Right lobe of liver (tissue), 4 donors: ENCODE results near the gene KTN1.

ENCODE experiments used
- POLR2A ChIP-seq: fragments of 450-650 bp; IDR thresholded peaks from one replicate; pipeline ENCODE4 v1.6.1; 2017; ENCODE audit warnings: antibody characterized with exemption, mild to moderate bottlenecking
- TF ChIP-seq, protein P1 (sequence below), 4 donors: fragments of 200-600 bp in 3 of 4; fragments of 450-650 bp in 1 of 4; IDR thresholded peaks; one replicate each; pipeline versions ENCODE4 v1.5.1 to v1.8.0; 2016 to 2022; ENCODE audit warnings: antibody characterized with exemption in 4 of 4, mild to moderate bottlenecking in 2 of 4
- donor health status: DM: no; HTN: no; CAD: no.
- donor health status: DM: no; HTN: no; CAD: no.
- donor health status: DM: no; HTN: yes; CAD: no.

DNA sequence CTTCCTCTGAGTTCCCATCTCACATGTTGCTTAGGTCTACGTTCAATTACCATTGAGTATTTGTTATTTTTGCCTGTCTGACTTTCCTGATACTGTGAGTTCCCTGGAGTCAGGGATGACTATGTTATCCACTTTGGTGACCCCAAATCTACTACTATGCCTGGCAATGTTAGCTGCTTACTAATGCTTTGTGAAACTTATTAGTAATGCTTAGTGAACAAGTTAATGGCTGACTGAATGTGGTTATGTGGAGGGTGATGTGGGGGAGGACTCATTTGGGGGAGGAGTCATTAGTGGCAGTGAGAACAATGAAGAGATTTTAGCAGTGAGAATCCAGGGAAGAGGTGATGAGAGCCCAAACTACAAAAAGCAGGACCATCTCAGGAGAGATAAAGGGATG is 121.6 kb downstream of the KTN1 start:
- TF ChIP-seq, protein P1, sequence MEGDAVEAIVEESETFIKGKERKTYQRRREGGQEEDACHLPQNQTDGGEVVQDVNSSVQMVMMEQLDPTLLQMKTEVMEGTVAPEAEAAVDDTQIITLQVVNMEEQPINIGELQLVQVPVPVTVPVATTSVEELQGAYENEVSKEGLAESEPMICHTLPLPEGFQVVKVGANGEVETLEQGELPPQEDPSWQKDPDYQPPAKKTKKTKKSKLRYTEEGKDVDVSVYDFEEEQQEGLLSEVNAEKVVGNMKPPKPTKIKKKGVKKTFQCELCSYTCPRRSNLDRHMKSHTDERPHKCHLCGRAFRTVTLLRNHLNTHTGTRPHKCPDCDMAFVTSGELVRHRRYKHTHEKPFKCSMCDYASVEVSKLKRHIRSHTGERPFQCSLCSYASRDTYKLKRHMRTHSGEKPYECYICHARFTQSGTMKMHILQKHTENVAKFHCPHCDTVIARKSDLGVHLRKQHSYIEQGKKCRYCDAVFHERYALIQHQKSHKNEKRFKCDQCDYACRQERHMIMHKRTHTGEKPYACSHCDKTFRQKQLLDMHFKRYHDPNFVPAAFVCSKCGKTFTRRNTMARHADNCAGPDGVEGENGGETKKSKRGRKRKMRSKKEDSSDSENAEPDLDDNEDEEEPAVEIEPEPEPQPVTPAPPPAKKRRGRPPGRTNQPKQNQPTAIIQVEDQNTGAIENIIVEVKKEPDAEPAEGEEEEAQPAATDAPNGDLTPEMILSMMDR (IDR thresholded peaks at IDR 0.05): no peak
- no peak for TF ChIP-seq POLR2A
